GM12878 (cell line): Measurements from ENCODE around the gene CCDC54. TPM values are rescaled to one million over a fixed set of nuclear protein-coding genes. Genes with fewer than 3 reads are reported as not detected.

Source experiments
- ATAC-seq: fragments of 200-7000 bp; cut with Tn5 transposase; 3 replicates; pipeline ENCODE4 v1.9.1; 2020; ENCODE audit warnings: mild to moderate bottlenecking, moderate library complexity
- BruUV-seq: library from RNA; stranded (reverse); fragments of 400-500 nt; replicated peaks from 2 replicates; lab custom pipeline; 2021; lab: Mats Ljungman, UMichigan
- CTCF ChIA-PET: fragments of 300-600 bp; sonication (Branson Sonifier 250); formaldehyde crosslinking; extraction: SDS; loops from one replicate; lab custom pipeline; 2021; ENCODE audit warnings: inconsistent platforms; lab: Yijun Ruan, JAX
- POLR2A ChIA-PET: fragments of 350-600 bp; formaldehyde crosslinking; extraction: SDS; loops from one replicate; lab custom pipeline; 2021; ENCODE audit warnings: inconsistent platforms; lab: Charles Lee
- RAD21 ChIA-PET: fragments of 300-600 bp; sonication (Branson Sonifier 250); formaldehyde crosslinking; loops from one replicate; lab custom pipeline; 2023; ENCODE audit warnings: antibody characterized with exemption; ENCODE audit not compliant: unreplicated experiment; lab: Charles Lee
- SMC1A ChIA-PET: fragments of 300-600 bp; sonication (Branson Sonifier 250); formaldehyde crosslinking; loops from one replicate; lab custom pipeline; 2023; ENCODE audit not compliant: unreplicated experiment, uncharacterized antibody; lab: Charles Lee
- DNase-seq: peaks from one replicate; pipeline ENCODE4 v3.0.0-alpha.2; 2011; ENCODE audit warnings: low read depth, low spot score
- FAIRE-seq: peaks from 3 replicates; lab custom pipeline; 2011; peaks lifted over from hg19 to GRCh38; lab: Jason Lieb, UNC
- H2AFZ ChIP-seq: 2 replicates; pipeline ENCODE4 v1.6.0; 2011; ENCODE audit warnings: low read depth, low read length, control low read depth; ENCODE audit not compliant: control insufficient read depth
- H3K27ac ChIP-seq: 2 replicates; pipeline ENCODE4 v1.5.1; 2011; ENCODE audit warnings: control low read depth; ENCODE audit not compliant: control insufficient read depth, insufficient read depth
- H3K27me3 ChIP-seq, 2 experiments: replicated peaks in 1 of 2; 2 replicates each; pipeline versions ENCODE4 v1.6.0 to v1.6.1; 2011; ENCODE audit warnings: low read length in 1 of 2; ENCODE audit not compliant: control insufficient read depth in 2 of 2, insufficient read depth in 2 of 2
- H3K36me3 ChIP-seq, 2 experiments: 2 replicates each; pipeline ENCODE4 v1.5.1; 2011; ENCODE audit warnings: low read length in 1 of 2; ENCODE audit not compliant: control insufficient read depth in 2 of 2, insufficient read depth in 2 of 2
- H3K4me1 ChIP-seq: 2 replicates; pipeline ENCODE4 v1.6.1; 2011; ENCODE audit warnings: mild to moderate bottlenecking, low read length, moderate library complexity, mixed read lengths; ENCODE audit not compliant: control insufficient read depth, insufficient read depth
- H3K4me2 ChIP-seq: 2 replicates; pipeline ENCODE4 v1.6.0; 2011; ENCODE audit warnings: control low read depth; ENCODE audit not compliant: control insufficient read depth, insufficient read depth
- H3K4me3 ChIP-seq: fragments of 200-600 bp; sonication (generic); 2 replicates; pipeline ENCODE4 v1.5.1; 2016
- H3K79me2 ChIP-seq: 2 replicates; pipeline ENCODE4 v1.6.0; 2011; ENCODE audit warnings: low read length; ENCODE audit not compliant: control insufficient read depth, insufficient read depth
- H3K9ac ChIP-seq: 2 replicates; pipeline ENCODE4 v1.8.0; 2011; ENCODE audit warnings: low read length, control low read depth, mixed read lengths; ENCODE audit not compliant: control insufficient read depth, insufficient read depth
- H3K9me3 ChIP-seq: replicated peaks from 3 replicates; pipeline ENCODE4 v1.5.1; 2011; ENCODE audit warnings: mild to moderate bottlenecking, low read length; ENCODE audit not compliant: control insufficient read depth, insufficient read depth
- H4K20me1 ChIP-seq: 2 replicates; pipeline ENCODE4 v1.6.0; 2011; ENCODE audit not compliant: control insufficient read depth, insufficient read depth
- BRCA1 ChIP-seq: IDR thresholded peaks from 2 replicates; pipeline ENCODE4 v1.6.1; 2011; ENCODE audit warnings: low read depth, low read length, improper control_type of control experiment
- CEBPB ChIP-seq, 2 experiments: fragments of 150-350 bp in 1 of 2; IDR thresholded peaks; 2 replicates each; pipeline ENCODE4 v1.6.1; 2012 to 2014; ENCODE audit warnings: low read depth in 2 of 2, low read length in 2 of 2, borderline replicate concordance in 1 of 2, inconsistent platforms in 1 of 2
- CUX1 ChIP-seq: IDR thresholded peaks from 2 replicates; pipeline ENCODE4 v1.6.1; 2012; ENCODE audit warnings: improper control_type of control experiment, low read depth, low read length; ENCODE audit not compliant: insufficient replicate concordance
- DPF2 ChIP-seq: fragments of 450-650 bp; IDR thresholded peaks from 2 replicates; pipeline ENCODE4 v1.6.1; 2017; ENCODE audit warnings: mild to moderate bottlenecking
- IRF4 ChIP-seq: IDR thresholded peaks from 2 replicates; pipeline ENCODE4 v1.6.1; 2011; ENCODE audit warnings: low read depth, low read length
- PKNOX1 ChIP-seq: fragments of 450-650 bp; IDR thresholded peaks from 2 replicates; pipeline ENCODE4 v1.6.1; 2016; ENCODE audit warnings: mild to moderate bottlenecking
- PRDM15 ChIP-seq: fragments of 450-650 bp; formaldehyde crosslinking; IDR thresholded peaks from 2 replicates; pipeline ENCODE4 v1.4.0; 2020; ENCODE audit warnings: mild to moderate bottlenecking, moderate library complexity
- RBBP5 ChIP-seq: fragments of 200-600 bp; sonication (generic); conservative IDR thresholded peaks from 2 replicates; pipeline ENCODE4 v1.6.1; 2016
- SKIL ChIP-seq: fragments of 450-650 bp; IDR thresholded peaks from 2 replicates; pipeline ENCODE4 v1.6.1; 2017; ENCODE audit warnings: mild to moderate bottlenecking, low read depth, inconsistent platforms; ENCODE audit not compliant: poor library complexity, severe bottlenecking
- STAT3 ChIP-seq: IDR thresholded peaks from 2 replicates; pipeline ENCODE4 v1.6.1; 2011; ENCODE audit warnings: low read depth, low read length, improper control_type of control experiment
- WGBS: methylation state at CpG from one replicate; pipeline ENCODE4 v1.1.6; 2016; ENCODE audit warnings: low lambda C conversion rate; ENCODE audit not compliant: insufficient replicate concordance, insufficient coverage; ENCODE audit errors: missing lambda C conversion rate; 5-methylcytosine and 5-hydroxymethylcytosine counted together
- in situ Hi-C: fragments of 300-500 bp; cut with MboI; formaldehyde crosslinking; loops from 9 replicates; pipeline ENCODE4 v1.14.3; 2018; ENCODE audit warnings: mixed read lengths
- intact Hi-C: fragments of 100-400 bp; cut with micrococcal nuclease; formaldehyde crosslinking; loops from one replicate; pipeline ENCODE4 v1.14.2; 2022; ENCODE audit not compliant: unreplicated experiment
- polyA plus RNA-seq, 11 experiments: library from polyadenylated mRNA; depleted of rRNA in 4 of 11; unstranded in 6 of 11; stranded (reverse) in 5 of 11; fragments of >200 nt; fragmentation: Nextera tagmentation in 4 of 11; fragmentation: Illumina TruSeq in 1 of 11; extraction: Ambion mirVana in 4 of 11; extraction: Trizol in 1 of 11; gene quantifications; 1 replicate in 1 of 11; 2 replicates in 10 of 11; pipeline versions ENCODE4 v1.2.1 to v1.2.3, GENCODE V29; 2011 to 2016; ENCODE audit warnings: inconsistent platforms in 2 of 11, missing spikeins in 2 of 11, low read depth in 1 of 11
- total RNA-seq, 4 experiments: library from RNA; depleted of rRNA in 3 of 4; stranded (reverse); fragments of >200 nt in 3 of 4; fragmentation: Illumina TruSeq in 1 of 4; extraction: Trizol in 1 of 4; gene quantifications; 2 replicates each; pipeline versions ENCODE4 v1.2.1 to v1.2.3, GENCODE V29; 2013 to 2021

The CCDC54 gene
- total and polyA plus RNA-seq, 10 of the 15 experiments (the other 5 are each of a cell fraction or from before 2014, with no cell fraction given) = not detected

GRCh38 chr3:107356706-107357105, 20.5 kb upstream of the CCDC54 start (continued):
- TF ChIP-seq SKIL = no peak
- TF ChIP-seq, all 136 proteins: peak for 0

- TF ChIP-seq CUX1 = no peak
- TF ChIP-seq RBBP5 = no peak
- TF ChIP-seq CEBPB (IDR thresholded peaks at IDR 0.05; ENCODE audit: borderline replicate concordance in 1 of 2, low read depth in 2 of 2, low read length in 2 of 2) = no peak
- no peak for TF ChIP-seq PKNOX1
- no peak for TF ChIP-seq STAT3
- no peak for TF ChIP-seq PRDM15 (CRISPR knock-in tag)
- no peak for TF ChIP-seq IRF4
- no peak for TF ChIP-seq BRCA1
- TF ChIP-seq DPF2 = no peak
- TF ChIP-seq, all 136 proteins: peak for 0
- H3K27ac ChIP-seq = no peak overlapping the region
- no peak overlapping the region for H3K4me2 ChIP-seq
- H3K36me3 ChIP-seq = no peaks in the 10 kb centered on the region
- no peak overlapping the region for H3K9ac ChIP-seq
- no peak for DNase-seq
- ChIA-PET CTCF (interaction anchor here (0.8 to 1.4 kb wide), 2 partner anchors 12 to 60 kb away, joined by 3 to 4 read pairs; no protein-coding TSS in a partner anchor), POLR2A (no interaction called here), SMC1A (no interaction called here), RAD21 (interaction anchor here (0.5 kb wide), 1 partner anchor 116 kb away, joined by 3 read pairs; no protein-coding TSS in a partner anchor)
- BruUV-seq = no TSS peak
- H3K4me1 ChIP-seq = no peaks in the 10 kb centered on the region
- FAIRE-seq = no peak
- H3K4me3 ChIP-seq = no peak overlapping the region
- no peak overlapping the region for H2AFZ ChIP-seq
- no peak for ATAC-seq
- H3K27me3 ChIP-seq = no peaks in the 10 kb centered on the region
- in situ Hi-C loops = no loop called here
- no peaks in the 10 kb centered on the region for H3K79me2 ChIP-seq
- 12% methylated on average over 3 of the region's 3 CpGs for WGBS
- intact Hi-C loops = no loop called here
- H3K9me3 ChIP-seq = no peaks in the 10 kb centered on the region
- H4K20me1 ChIP-seq = no peaks in the 10 kb centered on the region
Measured at GRCh38 chr3:107361633-107362032, 15.6 kb upstream of the CCDC54 start.
